ENCODE measurements around the gene ZNF783.

GRCh38 chr7:149297034-149297755 is 35.2 kb downstream of the ZNF783 start:
- TF ChIP-seq, protein P1, sequence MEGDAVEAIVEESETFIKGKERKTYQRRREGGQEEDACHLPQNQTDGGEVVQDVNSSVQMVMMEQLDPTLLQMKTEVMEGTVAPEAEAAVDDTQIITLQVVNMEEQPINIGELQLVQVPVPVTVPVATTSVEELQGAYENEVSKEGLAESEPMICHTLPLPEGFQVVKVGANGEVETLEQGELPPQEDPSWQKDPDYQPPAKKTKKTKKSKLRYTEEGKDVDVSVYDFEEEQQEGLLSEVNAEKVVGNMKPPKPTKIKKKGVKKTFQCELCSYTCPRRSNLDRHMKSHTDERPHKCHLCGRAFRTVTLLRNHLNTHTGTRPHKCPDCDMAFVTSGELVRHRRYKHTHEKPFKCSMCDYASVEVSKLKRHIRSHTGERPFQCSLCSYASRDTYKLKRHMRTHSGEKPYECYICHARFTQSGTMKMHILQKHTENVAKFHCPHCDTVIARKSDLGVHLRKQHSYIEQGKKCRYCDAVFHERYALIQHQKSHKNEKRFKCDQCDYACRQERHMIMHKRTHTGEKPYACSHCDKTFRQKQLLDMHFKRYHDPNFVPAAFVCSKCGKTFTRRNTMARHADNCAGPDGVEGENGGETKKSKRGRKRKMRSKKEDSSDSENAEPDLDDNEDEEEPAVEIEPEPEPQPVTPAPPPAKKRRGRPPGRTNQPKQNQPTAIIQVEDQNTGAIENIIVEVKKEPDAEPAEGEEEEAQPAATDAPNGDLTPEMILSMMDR (conservative IDR thresholded peaks at IDR 0.05; ENCODE audit: low read depth, low read length): no peak
- no peak for TF ChIP-seq EZH2 (IDR thresholded peaks at IDR 0.05; ENCODE audit: borderline replicate concordance, low read depth, low read length, poor library complexity, severe bottlenecking)
